ENCODE results near the gene WNK1. TPM values are rescaled to one million over a fixed set of nuclear protein-coding genes. Genes with fewer than 3 reads are reported as not detected.

WNK1 gene
- polyA plus RNA-seq, 3 donors: 8.7 to 57.2 (median 20.9) TPM

DNA sequence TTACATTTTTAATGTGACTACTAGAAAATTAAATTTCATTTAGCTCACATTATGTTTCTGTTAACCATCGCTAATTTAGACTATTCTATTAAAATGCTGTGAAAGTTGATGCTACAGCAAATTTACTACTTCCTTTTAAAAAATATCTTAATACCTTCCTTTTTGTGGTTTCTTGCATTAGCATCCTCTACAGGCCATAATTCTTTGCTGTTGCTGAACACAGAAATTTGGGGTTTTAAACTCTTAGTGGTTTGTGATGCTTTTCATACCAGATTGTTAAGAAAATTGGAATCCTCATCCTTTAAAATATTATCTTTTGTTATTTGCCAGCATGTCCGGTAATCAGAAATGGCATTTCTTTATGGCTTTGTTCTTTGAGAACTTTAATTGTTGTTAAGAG, 18.1 kb downstream of the WNK1 start:
- Histone ChIP-seq H3K27me3 (ENCODE audit: control insufficient read depth in 2 of 2, insufficient read depth in 2 of 2, low read length in 2 of 2) (no peaks in the 10 kb centered on the region), H4K20me1 (ENCODE audit: insufficient read depth, low read length) (peaks cover 100% of the 10 kb centered on the region), H3K36me3 (replicated peaks in 1 of 2; ENCODE audit: control insufficient read depth in 1 of 2, insufficient read depth in 2 of 2, low read length in 2 of 2) (no peaks in the 10 kb centered on the region), H3K9me3 (replicated peaks in 1 of 2; ENCODE audit: control insufficient read depth in 1 of 2, insufficient read depth in 1 of 2, low read length in 2 of 2) (no peaks in the 10 kb centered on the region), H3K79me2 (ENCODE audit: insufficient read depth, low read length) (peaks cover 100% of the 10 kb centered on the region), H3K4me3 (replicated peaks in 1 of 3; ENCODE audit: low read depth in 2 of 3, low read length in 3 of 3) (no peak overlapping the region), H3K4me2 (replicated peaks; ENCODE audit: extremely low read depth, low read length, poor library complexity, severe bottlenecking) (peak overlapping the region; percentile 35), H3K9ac (ENCODE audit: insufficient read depth, low read length, poor library complexity, severe bottlenecking) (no peak overlapping the region), H3K27ac (ENCODE audit: low read depth in 1 of 2, low read length in 2 of 2) (peak overlapping the region in 1 of 2 donors; percentile 56), H2AFZ (ENCODE audit: insufficient read depth, low read depth, low read length, poor library complexity, severe bottlenecking) (no peak overlapping the region), H3K4me1 (ENCODE audit: control insufficient read depth in 1 of 2, insufficient read depth in 2 of 2, low read length in 2 of 2) (peaks cover 45 to 66% of the 10 kb centered on the region in 2 donors)
- Mint-ChIP-seq H3K4me3 (no peak overlapping the region), H3K27me3 (ENCODE audit: low read depth in 3 of 3) (no peaks in the 10 kb centered on the region), H3K36me3 (peaks cover 5 to 8% of the 10 kb centered on the region in 2 donors), H3K9me3 (no peaks in the 10 kb centered on the region), H3K27ac (no peak overlapping the region), H3K4me1 (peaks cover 65% of the 10 kb centered on the region)
- TF ChIP-seq, protein P1, sequence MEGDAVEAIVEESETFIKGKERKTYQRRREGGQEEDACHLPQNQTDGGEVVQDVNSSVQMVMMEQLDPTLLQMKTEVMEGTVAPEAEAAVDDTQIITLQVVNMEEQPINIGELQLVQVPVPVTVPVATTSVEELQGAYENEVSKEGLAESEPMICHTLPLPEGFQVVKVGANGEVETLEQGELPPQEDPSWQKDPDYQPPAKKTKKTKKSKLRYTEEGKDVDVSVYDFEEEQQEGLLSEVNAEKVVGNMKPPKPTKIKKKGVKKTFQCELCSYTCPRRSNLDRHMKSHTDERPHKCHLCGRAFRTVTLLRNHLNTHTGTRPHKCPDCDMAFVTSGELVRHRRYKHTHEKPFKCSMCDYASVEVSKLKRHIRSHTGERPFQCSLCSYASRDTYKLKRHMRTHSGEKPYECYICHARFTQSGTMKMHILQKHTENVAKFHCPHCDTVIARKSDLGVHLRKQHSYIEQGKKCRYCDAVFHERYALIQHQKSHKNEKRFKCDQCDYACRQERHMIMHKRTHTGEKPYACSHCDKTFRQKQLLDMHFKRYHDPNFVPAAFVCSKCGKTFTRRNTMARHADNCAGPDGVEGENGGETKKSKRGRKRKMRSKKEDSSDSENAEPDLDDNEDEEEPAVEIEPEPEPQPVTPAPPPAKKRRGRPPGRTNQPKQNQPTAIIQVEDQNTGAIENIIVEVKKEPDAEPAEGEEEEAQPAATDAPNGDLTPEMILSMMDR (IDR thresholded peaks at IDR 0.05): no peak
- no CpG with 5 or more reads among the region's 2 CpGs for WGBS (ENCODE audit: insufficient coverage)
- DNase-seq: peak in 1 of 3 donors; percentile 26
- intact Hi-C loops (cut with micrococcal nuclease): no loop called here

- Histone ChIP-seq H3K27me3 (ENCODE audit: control insufficient read depth in 2 of 2, insufficient read depth in 2 of 2, low read length in 2 of 2) (no peaks in the 10 kb centered on the region), H3K4me3 (replicated peaks in 1 of 3; ENCODE audit: low read depth in 2 of 3, low read length in 3 of 3) (no peak overlapping the region), H3K4me2 (replicated peaks; ENCODE audit: extremely low read depth, low read length, poor library complexity, severe bottlenecking) (no peak overlapping the region), H3K9ac (ENCODE audit: insufficient read depth, low read length, poor library complexity, severe bottlenecking) (no peak overlapping the region), H3K4me1 (ENCODE audit: control insufficient read depth in 1 of 2, insufficient read depth in 2 of 2, low read length in 2 of 2) (peaks cover 45 to 64% of the 10 kb centered on the region in 2 donors), H3K36me3 (replicated peaks in 1 of 2; ENCODE audit: control insufficient read depth in 1 of 2, insufficient read depth in 2 of 2, low read length in 2 of 2) (no peaks in the 10 kb centered on the region), H3K79me2 (ENCODE audit: insufficient read depth, low read length) (peaks cover 100% of the 10 kb centered on the region), H3K9me3 (replicated peaks in 1 of 2; ENCODE audit: control insufficient read depth in 1 of 2, insufficient read depth in 1 of 2, low read length in 2 of 2) (no peaks in the 10 kb centered on the region), H4K20me1 (ENCODE audit: insufficient read depth, low read length) (peaks cover 100% of the 10 kb centered on the region), H3K27ac (ENCODE audit: low read depth in 1 of 2, low read length in 2 of 2) (no peak overlapping the region), H2AFZ (ENCODE audit: insufficient read depth, low read depth, low read length, poor library complexity, severe bottlenecking) (no peak overlapping the region)
- Mint-ChIP-seq H3K4me3 (no peak overlapping the region), H3K36me3 (peaks cover 5% of the 10 kb centered on the region in 2 donors), H3K27ac (no peak overlapping the region), H3K27me3 (ENCODE audit: low read depth in 3 of 3) (no peaks in the 10 kb centered on the region), H3K9me3 (peaks cover 0 to 2% (median 0%) of the 10 kb centered on the region in 7 donors), H3K4me1 (peaks cover 71% of the 10 kb centered on the region)
- no peak for DNase-seq
- no CpG with 5 or more reads among the region's 5 CpGs for WGBS (ENCODE audit: insufficient coverage)
- TF ChIP-seq, protein P1 (IDR thresholded peaks at IDR 0.05): no peak
- intact Hi-C loops (cut with micrococcal nuclease): no loop called here
Observed at GRCh38 chr12:772056-772697, 19.8 kb downstream of the WNK1 start.
